HCEC 1CT (cell line): ENCODE measurements around the gene GPR148.
"Not testable (repeated sequence)": the region's sequence is repeated elsewhere in the genome, so short reads cannot be mapped to it uniquely, and the experiment has no call there.

Source experiments
- DNase-seq: peaks from one replicate; pipeline ENCODE4 v3.0.0-alpha.2; 2017

Gene GPR148, protein sequence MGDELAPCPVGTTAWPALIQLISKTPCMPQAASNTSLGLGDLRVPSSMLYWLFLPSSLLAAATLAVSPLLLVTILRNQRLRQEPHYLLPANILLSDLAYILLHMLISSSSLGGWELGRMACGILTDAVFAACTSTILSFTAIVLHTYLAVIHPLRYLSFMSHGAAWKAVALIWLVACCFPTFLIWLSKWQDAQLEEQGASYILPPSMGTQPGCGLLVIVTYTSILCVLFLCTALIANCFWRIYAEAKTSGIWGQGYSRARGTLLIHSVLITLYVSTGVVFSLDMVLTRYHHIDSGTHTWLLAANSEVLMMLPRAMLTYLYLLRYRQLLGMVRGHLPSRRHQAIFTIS

DNA sequence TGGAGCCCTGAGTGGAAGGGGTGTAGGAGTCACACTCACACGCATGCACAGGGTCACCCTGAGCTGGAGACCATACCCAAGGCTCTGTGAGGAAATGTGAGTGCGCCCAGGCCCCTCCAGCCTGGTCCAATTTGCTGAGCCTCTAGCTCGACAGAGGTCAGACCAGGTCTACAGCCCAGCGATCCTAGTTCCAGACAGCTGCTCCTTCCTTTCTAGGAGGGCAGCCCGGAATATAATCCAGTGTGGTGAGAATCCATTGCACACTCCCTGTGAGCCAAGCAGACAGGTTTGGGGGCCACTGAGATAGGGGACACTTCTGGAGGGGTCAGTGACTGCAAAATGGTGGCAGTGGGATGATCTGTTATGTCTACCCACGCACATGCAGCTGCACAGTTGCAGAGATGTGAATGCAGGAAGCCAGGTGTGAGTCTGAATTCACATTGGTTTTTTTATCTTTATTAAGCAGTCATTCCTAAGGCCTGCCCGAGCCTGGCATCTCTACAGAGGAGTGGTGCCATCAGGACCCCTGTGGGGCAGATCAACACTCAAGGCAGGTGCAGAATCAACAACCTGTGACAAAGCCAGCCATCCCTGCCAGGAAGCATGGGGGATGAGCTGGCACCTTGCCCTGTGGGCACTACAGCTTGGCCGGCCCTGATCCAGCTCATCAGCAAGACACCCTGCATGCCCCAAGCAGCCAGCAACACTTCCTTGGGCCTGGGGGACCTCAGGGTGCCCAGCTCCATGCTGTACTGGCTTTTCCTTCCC lies at the start of gene GPR148:
Gene GPR148 (plus strand): TSS at position 522 of the 768 bp plus-strand sequence. CDS start 82 bp downstream, at position 604.
- DNase-seq, result no peak

DNA sequence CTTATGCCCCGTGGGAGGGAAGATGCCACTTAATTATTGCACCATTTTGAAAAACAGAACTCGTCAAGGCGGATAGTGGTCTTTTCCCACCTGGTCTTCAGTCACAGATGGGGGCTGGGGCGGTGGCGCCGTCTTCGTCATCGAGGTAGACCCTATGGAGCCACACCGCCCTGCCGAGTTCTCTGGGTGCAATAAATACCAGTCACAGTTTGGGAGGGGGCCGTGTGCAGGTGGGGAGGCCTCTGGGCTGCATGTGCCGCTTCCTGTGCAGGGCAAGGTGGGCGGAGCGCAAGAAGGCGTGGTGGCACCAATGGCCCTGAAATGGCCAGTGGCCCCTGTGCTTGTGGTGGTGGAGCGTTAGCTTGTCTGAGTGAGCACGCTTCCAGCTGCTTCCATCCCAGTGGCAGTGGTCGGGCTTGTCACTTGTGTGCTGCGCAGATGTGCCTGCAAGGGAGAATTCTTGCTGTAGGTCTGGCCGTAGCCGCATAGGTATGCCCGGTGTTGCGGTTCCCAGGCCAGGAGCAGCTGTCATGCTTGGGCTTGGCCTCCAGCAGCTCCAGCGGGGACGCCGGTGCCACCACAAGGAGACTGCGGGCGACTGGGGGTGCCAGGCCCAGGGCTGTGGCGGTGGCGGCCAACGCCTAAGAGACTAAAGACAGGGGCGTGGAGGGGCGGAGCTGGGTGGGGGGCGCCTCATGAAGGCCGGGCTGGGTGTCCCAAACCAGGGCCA lies 36.7 kb upstream of the GPR148 start:
- not testable (repeated sequence) for DNase-seq

DNA sequence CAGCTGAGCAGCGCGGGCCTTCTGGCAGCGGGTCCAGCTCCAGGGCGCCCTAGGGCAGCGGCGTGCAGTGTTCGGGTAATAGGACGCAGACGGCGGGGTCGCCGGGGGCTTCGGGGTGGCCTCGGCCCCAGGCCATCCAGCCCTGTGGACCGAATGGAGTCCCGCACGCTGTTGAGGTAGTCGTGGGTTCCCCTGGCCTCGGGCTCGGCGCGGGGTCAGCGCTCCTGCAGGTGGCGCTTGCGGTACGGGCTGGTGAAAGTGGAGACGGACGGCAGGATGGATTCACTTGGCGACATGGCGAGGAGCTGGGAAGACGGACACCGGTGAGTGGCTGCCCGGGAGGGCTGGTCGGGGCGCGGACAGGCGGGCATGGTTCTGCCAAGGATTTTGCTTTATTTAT lies 35.4 kb upstream of the GPR148 start:
- DNase-seq, result not testable (repeated sequence)

DNA sequence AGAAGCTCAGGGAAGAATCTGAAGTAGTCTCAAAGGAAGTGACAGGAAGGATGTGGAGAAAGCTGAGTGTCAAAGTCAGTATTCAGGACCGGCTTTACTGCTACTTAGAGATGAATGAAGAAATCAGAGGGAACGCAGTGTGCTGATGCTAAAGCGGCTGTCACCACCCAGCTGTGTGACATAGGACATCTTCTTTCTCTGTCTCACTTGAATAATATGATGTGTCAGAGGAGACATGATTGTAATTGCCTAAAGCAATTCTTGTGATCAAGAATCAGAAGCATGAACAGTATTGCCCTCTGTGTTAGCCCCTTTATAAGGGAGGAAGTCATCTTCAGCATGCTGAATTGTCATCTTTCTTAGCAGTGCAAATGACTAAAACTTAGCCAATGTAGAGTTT lies 25.6 kb upstream of the GPR148 start:
- not testable (repeated sequence) for DNase-seq

DNA sequence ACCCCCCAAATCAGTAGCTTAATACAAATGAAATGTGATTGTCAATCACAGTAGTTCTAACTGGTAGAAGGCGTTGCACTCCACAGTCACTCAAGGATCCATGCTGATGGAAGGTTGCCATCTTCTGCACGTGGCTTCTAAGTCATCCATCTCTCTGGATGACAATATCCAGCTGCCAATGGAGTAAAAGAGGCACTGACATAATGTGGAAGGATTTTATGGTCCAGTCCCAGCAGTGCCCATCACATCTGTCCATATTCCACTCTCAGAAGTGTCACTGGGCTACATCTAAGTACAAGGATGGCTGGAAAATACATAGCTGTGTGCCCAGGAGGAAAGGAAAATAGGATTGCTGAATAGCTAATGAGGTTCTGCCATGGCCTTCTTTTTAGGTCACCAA lies 14.1 kb upstream of the GPR148 start:
- DNase-seq, result not testable (repeated sequence)

DNA sequence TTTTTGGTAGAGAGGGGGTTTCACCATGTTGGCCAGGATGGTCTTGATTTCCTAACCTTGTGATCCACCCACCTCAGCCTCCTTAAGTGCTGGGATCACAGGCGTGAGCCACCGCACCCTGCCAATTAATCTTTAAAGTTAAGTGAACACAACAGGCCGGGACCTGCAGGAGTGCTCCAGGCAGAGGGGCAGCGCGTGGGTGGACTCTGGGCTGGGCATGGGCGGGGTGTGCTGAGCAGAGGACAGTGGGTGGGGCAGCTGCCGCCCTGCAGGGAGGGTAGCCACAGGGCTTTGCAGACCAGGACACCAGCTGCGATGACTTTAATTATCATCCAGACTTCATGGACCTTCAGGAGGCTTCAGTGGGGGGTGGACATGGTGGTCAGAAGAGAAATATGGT lies 8.8 kb upstream of the GPR148 start:
- no peak for DNase-seq

DNA sequence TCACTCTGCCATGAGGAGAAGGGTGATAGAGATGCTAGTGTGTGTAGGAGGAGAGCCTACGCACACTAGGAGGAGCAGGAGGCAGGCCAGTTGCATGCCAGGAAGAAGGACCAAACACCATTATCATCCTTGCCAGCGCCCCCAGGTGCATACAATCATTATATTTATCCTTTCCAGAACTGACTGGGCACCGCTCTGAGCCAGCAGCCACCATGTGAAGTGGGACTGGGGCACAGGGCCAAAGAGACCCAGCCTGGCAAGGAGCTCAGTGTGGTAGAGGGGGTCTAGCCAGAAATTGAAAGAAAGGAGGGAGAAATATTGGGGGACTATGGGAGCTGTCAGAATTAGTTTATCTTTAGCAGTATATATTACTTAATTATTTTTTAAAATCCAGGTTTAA lies 8.3 kb upstream of the GPR148 start:
- no peak for DNase-seq

DNA sequence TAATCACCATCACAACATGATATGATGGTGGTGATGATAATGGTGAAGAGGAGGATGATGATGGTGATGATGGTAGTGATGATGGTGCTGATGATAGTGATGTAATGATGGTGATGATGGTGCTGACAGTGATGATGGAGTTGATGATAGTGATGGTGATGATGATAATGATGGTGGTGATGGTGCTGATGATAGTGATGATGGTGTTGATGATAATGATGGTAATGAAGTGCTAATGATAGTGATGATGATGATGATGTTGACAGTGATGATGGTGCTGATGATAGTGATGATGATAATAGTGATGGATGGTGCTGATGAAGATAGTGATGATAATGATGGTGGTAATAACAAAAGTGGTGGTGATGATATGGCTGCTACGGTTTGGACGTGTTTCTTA lies 4.4 kb upstream of the GPR148 start:
- no peak for DNase-seq

DNA sequence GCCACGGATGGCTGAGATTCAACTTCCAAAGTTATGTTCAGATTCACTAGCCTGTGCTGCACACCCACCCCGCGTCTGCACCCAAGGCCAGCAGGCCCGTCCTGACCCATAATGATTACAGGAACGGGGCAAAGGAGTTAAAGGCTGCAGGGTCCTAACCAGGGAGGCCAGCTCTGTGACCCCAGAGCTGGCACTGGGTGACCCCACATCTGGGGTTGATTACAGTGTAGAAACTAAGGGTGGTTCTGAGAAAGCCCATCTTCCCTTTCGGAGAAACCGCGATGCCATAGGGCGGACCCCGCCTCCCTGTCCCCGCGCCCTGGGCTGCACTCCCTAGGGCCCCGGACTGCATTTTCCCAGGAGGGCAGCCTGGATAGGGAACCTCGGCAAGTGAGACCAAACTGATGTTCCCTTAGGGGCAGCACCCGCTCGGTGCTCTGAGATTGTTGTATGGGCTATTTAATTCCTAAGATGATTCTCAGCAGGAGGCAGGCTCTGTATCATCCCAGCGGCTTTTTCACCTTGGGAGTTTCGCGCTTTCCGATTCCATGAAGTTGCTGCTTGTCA lies 2.2 kb upstream of the GPR148 start:
- DNase-seq, result no peak

DNA sequence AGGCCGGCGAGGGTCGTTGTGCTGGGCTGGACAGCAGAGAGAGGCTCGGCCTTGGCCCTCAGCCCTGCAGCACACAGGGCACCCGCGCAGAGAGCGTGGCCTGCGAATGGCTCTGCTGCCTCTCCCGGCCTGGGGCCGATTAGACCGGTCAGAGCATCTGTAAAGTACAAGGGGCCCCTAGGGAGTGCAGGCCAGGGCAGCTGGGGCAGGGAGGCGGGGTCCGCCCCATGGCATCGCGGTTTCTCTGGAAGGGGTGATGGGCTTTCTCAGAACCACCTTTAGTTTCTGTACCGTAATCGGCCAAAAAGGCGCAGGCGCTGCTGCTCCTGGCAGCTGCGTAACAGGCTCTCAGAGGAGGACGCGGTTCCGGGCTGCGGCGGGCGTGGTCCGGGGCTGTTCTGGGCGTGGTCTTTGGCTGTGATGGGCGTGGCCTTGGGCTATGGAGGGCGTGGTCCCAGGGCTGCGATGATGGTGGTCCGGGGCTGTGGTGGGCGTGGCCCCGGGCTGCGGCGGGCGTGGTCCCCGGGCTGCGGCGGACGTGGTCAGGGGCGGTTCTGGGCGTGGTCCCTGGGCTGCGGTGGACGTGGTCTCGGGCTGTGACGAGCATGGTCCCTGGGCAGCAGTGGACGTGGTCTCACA lies 1.5 kb upstream of the GPR148 start:
- DNase-seq, result no peak

DNA sequence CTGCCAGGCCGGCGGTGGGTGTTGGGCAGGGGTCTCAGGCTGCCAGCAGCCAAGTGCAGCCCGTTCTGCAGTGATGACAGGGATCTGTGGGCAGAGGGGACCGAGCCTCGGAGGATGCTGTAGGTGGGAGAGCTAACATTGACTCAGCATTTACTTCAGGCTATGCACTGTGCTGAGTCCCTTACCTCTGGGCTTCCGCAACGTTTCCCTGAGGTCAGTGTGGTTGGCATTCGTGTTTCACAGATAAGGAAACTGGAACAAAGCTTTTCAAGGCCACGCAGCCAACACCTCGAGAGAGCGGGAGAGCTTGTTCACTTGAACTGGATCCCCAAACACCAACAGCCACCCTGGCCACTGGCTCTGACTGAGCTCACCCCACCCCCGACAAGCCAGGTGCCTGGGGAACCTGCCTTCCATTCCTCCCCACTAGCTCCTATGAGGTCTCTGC lies 839 bp upstream of the GPR148 start:
- DNase-seq, result no peak

DNA sequence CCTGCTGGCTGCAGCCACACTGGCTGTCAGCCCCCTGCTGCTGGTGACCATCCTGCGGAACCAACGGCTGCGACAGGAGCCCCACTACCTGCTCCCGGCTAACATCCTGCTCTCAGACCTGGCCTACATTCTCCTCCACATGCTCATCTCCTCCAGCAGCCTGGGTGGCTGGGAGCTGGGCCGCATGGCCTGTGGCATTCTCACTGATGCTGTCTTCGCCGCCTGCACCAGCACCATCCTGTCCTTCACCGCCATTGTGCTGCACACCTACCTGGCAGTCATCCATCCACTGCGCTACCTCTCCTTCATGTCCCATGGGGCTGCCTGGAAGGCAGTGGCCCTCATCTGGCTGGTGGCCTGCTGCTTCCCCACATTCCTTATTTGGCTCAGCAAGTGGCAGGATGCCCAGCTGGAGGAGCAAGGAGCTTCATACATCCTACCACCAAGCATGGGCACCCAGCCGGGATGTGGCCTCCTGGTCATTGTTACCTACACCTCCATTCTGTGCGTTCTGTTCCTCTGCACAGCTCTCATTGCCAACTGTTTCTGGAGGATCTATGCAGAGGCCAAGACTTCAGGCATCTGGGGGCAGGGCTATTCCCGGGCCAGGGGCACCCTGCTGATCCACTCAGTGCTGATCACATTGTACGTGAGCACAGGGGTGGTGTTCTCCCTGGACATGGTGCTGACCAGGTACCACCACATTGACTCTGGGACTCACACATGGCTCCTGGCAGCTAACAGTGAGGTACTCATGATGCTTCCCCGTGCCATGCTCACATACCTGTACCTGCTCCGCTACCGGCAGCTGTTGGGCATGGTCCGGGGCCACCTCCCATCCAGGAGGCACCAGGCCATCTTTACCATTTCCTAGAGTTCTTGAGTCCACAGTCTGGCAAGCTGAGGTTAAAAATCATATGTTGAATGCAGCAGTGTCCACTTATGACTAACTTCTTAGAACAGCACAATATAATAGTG lies 741 bp downstream of the GPR148 start:
- DNase-seq, result no peak

DNA sequence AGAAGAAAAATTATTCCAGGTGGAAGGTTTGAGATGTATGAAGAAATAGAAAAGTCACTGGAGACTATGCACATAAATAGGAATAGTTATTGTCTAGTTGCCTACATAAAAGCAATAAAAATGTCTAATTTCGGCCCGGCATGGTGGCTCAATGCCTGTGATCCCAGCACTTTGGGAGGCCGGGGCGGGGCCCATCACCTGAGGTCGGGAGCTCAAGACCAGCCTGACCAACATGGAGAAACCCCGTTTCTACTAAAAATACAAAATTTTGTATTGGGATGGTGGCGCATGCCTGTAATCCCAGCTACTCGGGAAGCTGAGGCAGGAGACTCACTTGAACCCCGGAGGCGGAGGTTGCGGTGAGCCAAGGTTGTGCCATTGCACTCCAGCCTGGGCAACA lies 3.4 kb downstream of the GPR148 start:
- not testable (repeated sequence) for DNase-seq

DNA sequence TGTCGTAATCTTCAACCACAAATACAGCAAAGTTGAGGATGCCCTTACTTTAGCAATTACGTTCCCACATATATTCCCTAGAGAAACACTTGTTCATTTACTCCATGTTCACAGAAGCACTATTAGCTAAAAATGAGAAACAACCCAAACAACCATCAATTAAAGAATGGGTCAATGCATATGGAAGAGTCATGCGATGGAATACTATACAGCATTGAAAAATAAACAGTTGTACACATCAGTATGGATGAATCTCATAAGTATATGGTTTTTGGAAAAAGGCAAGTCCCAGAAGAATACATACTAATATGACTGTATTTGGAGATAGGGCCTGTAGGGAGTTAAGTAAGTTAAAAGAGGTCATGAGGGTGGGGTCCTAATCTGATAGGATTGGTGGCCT lies 6.3 kb downstream of the GPR148 start:
- no peak for DNase-seq

DNA sequence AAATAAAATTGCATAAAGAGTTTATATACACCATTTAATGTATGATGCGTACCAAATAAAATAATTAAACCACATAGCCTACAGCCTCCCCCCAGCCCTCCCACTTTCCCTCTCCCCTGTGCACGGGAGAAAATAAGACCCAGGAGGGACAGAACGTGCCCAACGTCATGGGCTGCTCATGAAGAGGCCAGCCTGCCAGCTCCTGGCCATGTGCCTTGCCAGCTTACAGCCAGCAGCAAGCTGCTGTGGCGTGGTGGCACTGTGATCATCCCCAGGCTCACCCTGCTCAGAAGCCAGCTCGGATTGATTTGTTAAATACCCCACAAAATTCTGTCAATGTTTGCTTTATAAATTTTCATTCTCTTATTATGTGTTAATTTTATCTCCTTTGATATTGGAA lies 7.6 kb downstream of the GPR148 start:
- no peak for DNase-seq

DNA sequence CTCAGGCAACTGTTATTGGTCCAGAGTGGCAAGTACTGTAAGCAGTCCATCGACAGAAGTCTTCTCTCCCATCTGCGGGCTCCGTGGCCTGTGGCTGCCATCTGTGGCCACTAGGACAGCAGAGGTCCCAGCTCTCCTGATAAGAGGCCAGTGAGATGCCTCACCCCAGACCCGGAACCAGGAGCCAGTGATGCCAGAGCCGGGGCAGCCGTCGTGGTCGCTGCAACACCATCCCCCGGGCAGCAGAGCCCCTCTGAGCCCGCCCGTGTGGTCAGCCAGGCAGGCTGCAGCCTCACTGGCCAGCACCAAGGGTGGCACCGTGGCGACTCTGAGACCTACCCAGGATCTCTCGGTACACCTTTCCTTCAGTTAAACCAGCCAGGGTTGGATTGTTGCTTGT lies 8.7 kb downstream of the GPR148 start:
- DNase-seq, result no peak

DNA sequence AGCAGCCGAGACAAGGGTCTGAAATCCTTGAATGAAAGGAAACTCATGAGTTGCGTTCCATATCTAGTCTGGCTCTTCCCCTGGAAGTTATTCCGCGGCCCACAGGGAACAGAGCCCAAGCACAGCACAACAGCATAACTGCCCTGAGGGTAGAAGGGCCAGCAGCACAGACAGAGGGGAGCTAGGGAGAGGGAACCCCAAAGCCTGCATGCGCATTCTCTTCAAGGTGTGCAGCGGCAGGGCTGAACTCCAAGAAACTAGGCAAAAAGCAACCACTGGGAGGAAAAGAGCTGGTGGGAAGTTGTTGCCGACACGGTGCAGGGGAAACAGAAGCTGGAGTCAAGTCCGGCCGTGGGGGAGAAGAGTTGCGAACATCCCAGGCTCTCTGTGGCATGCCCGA lies 11.8 kb downstream of the GPR148 start:
- no peak for DNase-seq

DNA sequence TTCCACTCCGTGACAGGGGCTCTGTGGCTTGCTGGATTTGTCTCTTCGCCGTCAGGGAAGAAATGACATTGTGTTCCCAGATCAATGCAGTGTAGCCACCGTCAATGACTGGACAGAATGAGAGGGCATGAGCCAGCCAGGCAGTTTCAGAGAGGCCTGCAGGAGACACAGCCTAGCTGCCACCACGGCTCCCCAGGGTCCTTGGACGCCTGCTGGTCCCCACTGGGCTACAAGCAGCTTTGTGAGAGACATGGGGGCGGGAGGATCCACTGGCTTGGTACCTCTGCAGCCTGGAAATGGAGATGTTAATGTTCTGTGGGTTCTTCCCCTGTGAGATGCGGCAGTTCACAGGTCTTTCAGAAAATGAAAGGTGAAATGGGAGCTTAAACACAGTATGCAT lies 14.4 kb downstream of the GPR148 start:
- no peak for DNase-seq

DNA sequence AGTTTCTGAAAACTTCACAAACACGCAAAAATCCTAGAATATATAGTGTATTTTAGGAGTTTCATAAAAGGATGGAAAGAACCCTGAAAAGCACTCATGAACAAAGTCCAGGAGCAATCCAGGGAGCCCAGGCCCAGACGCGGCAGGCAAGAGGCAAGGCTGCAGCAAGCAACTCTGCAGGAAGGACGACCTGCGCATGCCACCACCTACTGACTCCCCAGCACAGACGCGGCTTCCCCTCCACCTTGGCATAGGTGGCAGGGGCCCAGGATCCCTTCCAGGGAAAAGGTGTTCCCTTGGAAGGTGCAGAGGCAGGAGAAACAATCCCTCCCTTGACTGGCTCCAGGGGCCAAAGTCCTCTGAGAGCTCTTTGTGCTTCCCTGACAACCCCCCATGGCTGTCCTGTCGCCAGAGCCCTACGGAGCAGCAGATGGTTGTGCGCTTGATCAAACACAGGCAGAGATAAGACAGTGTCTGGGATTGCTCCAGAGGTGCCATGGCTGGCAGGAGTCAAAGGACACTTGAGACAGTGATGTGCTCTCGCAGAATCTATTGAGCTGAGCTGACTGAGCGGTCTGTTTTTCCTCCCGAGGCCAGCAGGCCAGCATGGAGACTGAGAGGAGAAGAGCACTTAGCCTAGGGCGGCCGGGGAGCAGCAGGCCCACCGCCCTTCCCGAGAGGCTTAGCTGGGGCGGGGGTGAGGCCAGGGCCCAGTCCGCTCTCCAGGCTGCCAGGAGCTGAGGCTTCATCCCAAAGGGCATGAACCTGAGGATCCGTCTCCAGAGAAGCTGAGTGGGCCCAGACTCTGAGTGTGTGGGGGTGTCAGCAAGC lies 15.6 kb downstream of the GPR148 start:
- no peak for DNase-seq

DNA sequence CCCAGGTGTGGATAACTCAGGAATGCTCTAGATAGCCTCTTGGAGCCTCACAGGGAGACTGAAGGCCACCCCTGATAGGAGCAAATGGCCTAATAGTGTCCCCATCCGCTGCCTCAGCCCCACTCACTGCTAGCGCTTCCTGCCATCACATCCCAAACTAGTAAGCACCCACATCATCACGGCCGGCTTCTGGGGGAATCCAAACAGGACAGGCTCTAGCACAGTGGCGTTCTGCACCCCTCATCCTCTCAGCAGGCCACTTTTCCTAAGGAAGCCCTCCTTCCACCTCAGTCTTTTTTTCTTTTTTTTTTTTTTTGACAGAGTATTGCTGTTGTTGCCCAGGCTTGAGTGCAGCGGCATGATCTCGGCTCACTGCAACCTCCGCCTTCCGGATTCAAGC lies 20.2 kb downstream of the GPR148 start:
- no peak for DNase-seq

DNA sequence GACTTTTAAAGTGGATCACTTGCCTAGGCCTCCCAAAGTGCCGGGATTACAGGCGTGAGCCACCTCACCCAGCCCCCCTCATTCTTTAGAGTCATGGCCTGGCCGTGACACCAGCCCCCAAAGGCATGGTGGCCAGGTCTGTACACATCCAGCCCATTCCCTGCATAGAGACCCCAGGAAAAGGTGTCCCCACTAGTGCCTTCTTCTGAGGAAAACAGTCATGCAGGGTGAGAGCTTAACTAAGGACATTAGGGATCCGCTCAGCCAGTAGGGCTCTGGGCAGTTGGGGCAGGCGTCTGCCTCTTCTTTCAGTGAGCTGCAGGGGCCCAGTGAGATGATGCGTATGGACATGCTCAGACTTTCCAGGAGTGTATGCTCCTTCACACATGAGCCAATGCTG lies 20.8 kb downstream of the GPR148 start:
- no peak for DNase-seq
